OCI-LY3 (cell line): Measurements from ENCODE around the gene KRTAP4-9.
"Not testable (repeated sequence)": the region's sequence is repeated elsewhere in the genome, so short reads cannot be mapped to it uniquely, and the experiment has no call there.

Experiments used
- H2AFZ ChIP-seq: fragments of 200-600, 300-600 bp; shearing (Covaris generic); 2 replicates; pipeline ENCODE4 v1.6.0; 2014; ENCODE audit warnings: antibody characterized with exemption, low read depth, low read length
- H3K27ac ChIP-seq: fragments of 200-600, 300-600 bp; sonication (generic); 2 replicates; pipeline ENCODE4 v1.5.1; 2014; ENCODE audit warnings: mild to moderate bottlenecking, low read length, moderate library complexity, mixed read lengths
- H3K27me3 ChIP-seq: fragments of 200-600, 300-600 bp; sonication (generic); 2 replicates; pipeline ENCODE4 v1.6.1; 2014; ENCODE audit warnings: low read depth, low read length, mixed read lengths
- H3K36me3 ChIP-seq: fragments of 200-600, 300-600 bp; sonication (generic); replicated peaks from 2 replicates; pipeline ENCODE3; 2014; ENCODE audit warnings: low read depth, low read length, mixed read lengths
- H3K4me1 ChIP-seq: fragments of 300-600, 200-600 bp; sonication (generic); 2 replicates; pipeline ENCODE4 v1.6.1; 2014; ENCODE audit warnings: low read length, mixed read lengths
- H3K4me2 ChIP-seq: fragments of 200-600, 300-600 bp; sonication (generic); 2 replicates; pipeline ENCODE4 v1.6.1; 2014; ENCODE audit warnings: low read length, mixed read lengths
- H3K4me3 ChIP-seq: fragments of 300-600, 200-600 bp; sonication (generic); 2 replicates; pipeline ENCODE4 v1.5.1; 2014; ENCODE audit warnings: antibody characterized with exemption, mild to moderate bottlenecking, low read length, moderate library complexity
- H3K79me2 ChIP-seq: fragments of 300-600, 200-600 bp; shearing (Covaris generic); 2 replicates; pipeline ENCODE4 v1.6.1; 2014; ENCODE audit warnings: mild to moderate bottlenecking, low read length, mixed read lengths
- H3K9ac ChIP-seq: fragments of 300-600, 200-600 bp; shearing (Covaris generic); 2 replicates; pipeline ENCODE4 v1.6.0; 2014; ENCODE audit warnings: mild to moderate bottlenecking, low read length, moderate library complexity
- H3K9me3 ChIP-seq: fragments of 200-600, 300-600 bp; shearing (Covaris generic); 2 replicates; pipeline ENCODE4 v1.6.1; 2014; ENCODE audit warnings: low read length, mixed read lengths; ENCODE audit not compliant: insufficient read depth
- H4K20me1 ChIP-seq: fragments of 200-600, 300-600 bp; sonication (generic); 2 replicates; pipeline ENCODE4 v1.6.1; 2016; ENCODE audit warnings: low read length, mixed read lengths; ENCODE audit not compliant: insufficient read depth
- CTCF ChIP-seq: fragments of 200-600, 300-600 bp; sonication (generic); IDR thresholded peaks from 2 replicates; pipeline ENCODE4 v1.5.1; 2014; ENCODE audit warnings: antibody characterized with exemption, low read length, low read depth
- EZH2phosphoT487 ChIP-seq: fragments of 200-600 bp; shearing (Covaris generic); IDR thresholded peaks from 2 replicates; pipeline ENCODE4 v1.6.1; 2018; ENCODE audit warnings: antibody characterized with exemption, mixed run types, low read depth

KRTAP4-9 gene

GRCh38 chr17:41073676-41074075 lies 31.5 kb upstream of the KRTAP4-9 start:
- no peaks in the 10 kb centered on the region for H3K9me3 ChIP-seq
- no peak for TF ChIP-seq EZH2phosphoT487
- no peak for TF ChIP-seq CTCF
- H3K36me3 ChIP-seq, result no peaks in the 10 kb centered on the region

GRCh38 chr17:41076788-41077187 lies 28.4 kb upstream of the KRTAP4-9 start:
- no peak overlapping the region for H3K27ac ChIP-seq
- TF ChIP-seq CTCF (no peak), EZH2phosphoT487 (no peak)
- no peaks in the 10 kb centered on the region for H3K79me2 ChIP-seq
- H3K36me3 ChIP-seq, result no peaks in the 10 kb centered on the region
- peaks cover 18% of the 10 kb centered on the region for H3K27me3 ChIP-seq
- H3K4me3 ChIP-seq, result no peak overlapping the region
- H3K9me3 ChIP-seq, result no peaks in the 10 kb centered on the region
- H4K20me1 ChIP-seq, result no peaks in the 10 kb centered on the region
- H3K4me2 ChIP-seq, result no peak overlapping the region
- no peak overlapping the region for H2AFZ ChIP-seq
- no peak overlapping the region for H3K9ac ChIP-seq
- no peaks in the 10 kb centered on the region for H3K4me1 ChIP-seq

More at GRCh38 chr17:41073676-41074075, 31.5 kb upstream of the KRTAP4-9 start:
- Histone ChIP-seq H3K27ac (no peak overlapping the region), H2AFZ (no peak overlapping the region), H4K20me1 (no peaks in the 10 kb centered on the region), H3K79me2 (no peaks in the 10 kb centered on the region), H3K9ac (no peak overlapping the region), H3K4me3 (no peak overlapping the region), H3K4me2 (no peak overlapping the region), H3K27me3 (peaks cover 13% of the 10 kb centered on the region; the same call in 1 of the 2 replicates), H3K4me1 (no peaks in the 10 kb centered on the region)

GRCh38 chr17:41082626-41083025 lies 22.6 kb upstream of the KRTAP4-9 start:
- H3K27ac ChIP-seq, result no peak overlapping the region
- no peaks in the 10 kb centered on the region for H3K36me3 ChIP-seq
- H2AFZ ChIP-seq, result no peak overlapping the region
- H3K9me3 ChIP-seq, result no peaks in the 10 kb centered on the region
- H4K20me1 ChIP-seq, result no peaks in the 10 kb centered on the region
- no peaks in the 10 kb centered on the region for H3K79me2 ChIP-seq
- H3K4me3 ChIP-seq, result no peak overlapping the region
- H3K9ac ChIP-seq, result no peak overlapping the region
- H3K27me3 ChIP-seq, result peaks cover 4% of the 10 kb centered on the region
- H3K4me2 ChIP-seq, result no peak overlapping the region
- TF ChIP-seq CTCF, result no peak
- TF ChIP-seq EZH2phosphoT487, result no peak
- H3K4me1 ChIP-seq, result no peaks in the 10 kb centered on the region

- H4K20me1 ChIP-seq, H3K9ac ChIP-seq, H3K4me2 ChIP-seq, H3K27me3 ChIP-seq, H3K4me3 ChIP-seq, H2AFZ ChIP-seq, H3K27ac ChIP-seq, H3K4me1 ChIP-seq, H3K9me3 ChIP-seq, H3K36me3 ChIP-seq, H3K79me2 ChIP-seq: not testable (repeated sequence)
Observed at GRCh38 chr17:41083427-41083826, 21.8 kb upstream of the KRTAP4-9 start.

GRCh38 chr17:41084100-41084856 lies 20.9 kb upstream of the KRTAP4-9 start, which contains the start of gene KRTAP4-7:
Gene KRTAP4-7 (plus strand): TSS chr17:41084150. CDS start chr17:41084207, 57 bp downstream.
- H3K4me2 ChIP-seq, H3K36me3 ChIP-seq, H3K9me3 ChIP-seq, H3K4me1 ChIP-seq, H3K27me3 ChIP-seq, H2AFZ ChIP-seq, H4K20me1 ChIP-seq, H3K9ac ChIP-seq, H3K4me3 ChIP-seq, H3K27ac ChIP-seq, H3K79me2 ChIP-seq: not testable (repeated sequence)

DNA sequence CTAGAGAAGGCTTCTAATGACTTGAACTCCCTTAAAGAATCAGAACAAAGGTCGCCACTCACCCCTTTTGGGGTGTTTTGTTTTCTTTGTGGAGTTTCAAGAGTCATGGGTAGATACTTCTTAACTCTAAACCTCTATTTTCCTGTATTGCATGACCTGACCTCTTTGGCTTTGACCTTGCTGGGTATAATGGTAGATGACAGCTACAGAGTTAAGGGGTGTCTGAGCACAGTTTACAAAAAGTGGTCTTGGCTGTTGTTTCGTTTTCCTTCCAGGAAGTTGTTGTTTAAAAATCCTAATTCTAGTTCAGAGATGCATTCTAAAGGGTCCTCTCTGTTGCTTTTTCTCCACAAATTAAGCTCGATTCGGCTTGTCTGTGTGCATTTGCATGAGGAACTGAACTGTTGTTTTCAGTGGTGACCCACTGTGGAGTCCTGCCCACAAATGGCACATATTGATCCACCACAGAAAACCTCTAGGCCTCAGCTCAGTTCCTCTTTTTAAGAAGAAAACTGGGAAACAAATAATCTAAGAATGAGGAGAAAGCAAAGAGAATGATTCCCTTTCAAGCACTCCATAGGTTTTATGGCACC lies 16.3 kb upstream of the KRTAP4-9 start:
- H2AFZ ChIP-seq, H3K27ac ChIP-seq, H3K27me3 ChIP-seq, H4K20me1 ChIP-seq, H3K4me2 ChIP-seq, H3K79me2 ChIP-seq, H3K4me3 ChIP-seq, H3K9me3 ChIP-seq, H3K4me1 ChIP-seq, H3K36me3 ChIP-seq, H3K9ac ChIP-seq: not testable (repeated sequence)
